LNCAP (cell line): ENCODE results near the gene ASPDH.

ENCODE experiments used
- TF ChIP-seq, protein P1 (sequence below): fragments of 450-650 bp; IDR thresholded peaks from 2 replicates; pipeline ENCODE4 v1.5.1; 2017; ENCODE audit warnings: mild to moderate bottlenecking

The ASPDH gene

DNA sequence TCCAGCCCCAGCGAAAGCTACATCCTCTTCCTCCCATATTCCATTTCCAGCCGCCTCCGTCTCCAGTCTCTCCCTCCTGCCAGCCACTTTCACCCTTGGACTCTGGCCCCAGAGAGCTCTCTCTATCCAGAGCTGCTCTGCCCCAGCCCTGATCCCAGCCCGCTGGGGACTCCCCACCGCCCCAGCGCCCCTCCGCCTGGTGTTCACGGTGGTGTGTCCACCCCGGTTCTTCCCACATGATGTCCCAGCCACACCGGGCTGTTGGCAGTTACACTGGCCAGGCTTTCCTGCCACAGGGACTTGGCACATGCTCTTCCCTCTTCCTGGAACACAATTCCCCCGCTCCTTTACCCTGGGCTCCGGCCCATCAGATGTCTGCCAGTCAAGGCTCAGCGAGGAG is 48.7 kb downstream of the ASPDH start:
- TF ChIP-seq, protein P1, sequence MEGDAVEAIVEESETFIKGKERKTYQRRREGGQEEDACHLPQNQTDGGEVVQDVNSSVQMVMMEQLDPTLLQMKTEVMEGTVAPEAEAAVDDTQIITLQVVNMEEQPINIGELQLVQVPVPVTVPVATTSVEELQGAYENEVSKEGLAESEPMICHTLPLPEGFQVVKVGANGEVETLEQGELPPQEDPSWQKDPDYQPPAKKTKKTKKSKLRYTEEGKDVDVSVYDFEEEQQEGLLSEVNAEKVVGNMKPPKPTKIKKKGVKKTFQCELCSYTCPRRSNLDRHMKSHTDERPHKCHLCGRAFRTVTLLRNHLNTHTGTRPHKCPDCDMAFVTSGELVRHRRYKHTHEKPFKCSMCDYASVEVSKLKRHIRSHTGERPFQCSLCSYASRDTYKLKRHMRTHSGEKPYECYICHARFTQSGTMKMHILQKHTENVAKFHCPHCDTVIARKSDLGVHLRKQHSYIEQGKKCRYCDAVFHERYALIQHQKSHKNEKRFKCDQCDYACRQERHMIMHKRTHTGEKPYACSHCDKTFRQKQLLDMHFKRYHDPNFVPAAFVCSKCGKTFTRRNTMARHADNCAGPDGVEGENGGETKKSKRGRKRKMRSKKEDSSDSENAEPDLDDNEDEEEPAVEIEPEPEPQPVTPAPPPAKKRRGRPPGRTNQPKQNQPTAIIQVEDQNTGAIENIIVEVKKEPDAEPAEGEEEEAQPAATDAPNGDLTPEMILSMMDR: no peak

DNA sequence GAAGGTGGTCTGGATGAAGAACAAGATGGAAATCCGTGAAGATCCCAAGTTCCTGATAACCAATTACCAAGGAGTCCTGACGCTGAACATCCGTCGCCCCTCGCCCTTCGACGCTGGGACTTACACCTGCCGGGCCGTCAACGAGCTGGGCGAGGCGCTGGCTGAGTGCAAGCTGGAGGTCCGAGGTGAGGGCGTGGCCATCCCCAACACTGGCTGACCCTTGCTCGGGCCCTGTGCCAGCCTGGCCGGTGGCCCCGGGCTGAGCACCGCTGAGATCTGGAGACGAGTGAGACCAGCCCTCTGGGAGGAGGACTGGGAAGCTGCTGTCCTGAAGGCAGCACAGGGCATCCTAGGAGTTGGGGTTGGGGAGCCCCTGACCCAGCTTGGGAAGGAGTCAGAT is 49.4 kb downstream of the ASPDH start:
- TF ChIP-seq, protein P1: no peak

DNA sequence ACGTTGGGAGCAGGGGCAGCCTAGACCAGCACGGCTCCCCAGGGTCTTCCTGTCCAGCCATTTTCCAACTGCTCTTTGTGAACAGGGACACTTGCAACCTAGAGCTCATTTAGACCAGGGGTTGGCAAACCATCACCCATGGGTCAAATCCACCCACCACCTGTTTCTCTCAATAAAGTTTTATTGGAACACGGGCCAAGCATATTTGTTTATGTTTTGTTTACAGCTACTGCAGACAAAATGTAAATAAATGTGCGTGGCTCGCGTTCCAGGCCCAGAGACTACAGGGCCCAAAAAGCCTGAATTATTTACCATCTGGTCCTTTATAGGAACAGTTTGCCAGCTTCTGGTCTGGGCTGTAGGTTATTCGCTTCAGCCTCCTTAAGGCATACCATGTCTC is 50.7 kb downstream of the ASPDH start:
- TF ChIP-seq, protein P1: no peak
